H9 (cell line): ENCODE measurements around the gene VDR. TPM values are rescaled to one million over a fixed set of nuclear protein-coding genes. Genes with fewer than 3 reads are reported as not detected.

Experiments used
- DNase-seq: peaks from one replicate; pipeline ENCODE4 v3.0.0-alpha.2; 2017
- H2AFZ ChIP-seq: one replicate; pipeline ENCODE4 v1.6.1; 2013; ENCODE audit warnings: mild to moderate bottlenecking, low read length, control low read depth, moderate library complexity
- H2AK5ac ChIP-seq: 2 replicates; pipeline ENCODE4 v1.6.1; 2013; ENCODE audit warnings: low read length, control low read depth, mixed read lengths; ENCODE audit not compliant: insufficient read length
- H2BK120ac ChIP-seq: one replicate; pipeline ENCODE4 v1.6.1; 2013; ENCODE audit warnings: low read depth, mild to moderate bottlenecking, low read length, control low read depth, inconsistent platforms; ENCODE audit not compliant: poor library complexity, severe bottlenecking
- H2BK12ac ChIP-seq: 2 replicates; pipeline ENCODE4 v1.6.1; 2013; ENCODE audit warnings: low read length, control low read depth, mixed read lengths, low read depth; ENCODE audit not compliant: insufficient read length
- H2BK15ac ChIP-seq: 2 replicates; pipeline ENCODE4 v1.6.1; 2013; ENCODE audit warnings: low read depth, low read length, control low read depth
- H2BK20ac ChIP-seq: one replicate; pipeline ENCODE4 v1.6.1; 2013; ENCODE audit warnings: low read depth, mild to moderate bottlenecking, low read length, control low read depth, inconsistent platforms; ENCODE audit not compliant: poor library complexity, severe bottlenecking
- H2BK5ac ChIP-seq: 2 replicates; pipeline ENCODE4 v1.6.1; 2013; ENCODE audit warnings: low read length, control low read depth, mixed read lengths; ENCODE audit not compliant: insufficient read length
- H3K14ac ChIP-seq: 2 replicates; pipeline ENCODE4 v1.6.1; 2013; ENCODE audit warnings: low read length, control low read depth; ENCODE audit not compliant: insufficient read depth
- H3K18ac ChIP-seq: 2 replicates; pipeline ENCODE4 v1.6.1; 2013; ENCODE audit warnings: low read depth, mild to moderate bottlenecking, mixed read lengths, low read length, control low read depth; ENCODE audit not compliant: insufficient read length
- H3K23ac ChIP-seq: 2 replicates; pipeline ENCODE4 v1.6.1; 2013; ENCODE audit warnings: low read length, control low read depth, mixed read lengths, low read depth; ENCODE audit not compliant: insufficient read length
- H3K23me2 ChIP-seq: 2 replicates; pipeline ENCODE4 v1.6.1; 2013; ENCODE audit warnings: low read depth, mild to moderate bottlenecking, mixed read lengths, low read length, control low read depth; ENCODE audit not compliant: insufficient read length, poor library complexity, severe bottlenecking
- H3K27ac ChIP-seq: 2 replicates; pipeline ENCODE4 v1.5.1; 2013; ENCODE audit warnings: low read length, control low read depth, mixed read lengths, low read depth; ENCODE audit not compliant: insufficient read length
- H3K27me3 ChIP-seq: 2 replicates; pipeline ENCODE4 v1.6.1; 2013; ENCODE audit warnings: low read length, control low read depth, inconsistent platforms; ENCODE audit not compliant: insufficient read depth
- H3K4ac ChIP-seq: 2 replicates; pipeline ENCODE4 v1.6.1; 2013; ENCODE audit warnings: low read depth, mild to moderate bottlenecking, control low read depth, inconsistent platforms, low read length, moderate library complexity
- H3K4me1 ChIP-seq: 2 replicates; pipeline ENCODE4 v1.6.1; 2013; ENCODE audit warnings: low read length, control low read depth, inconsistent platforms; ENCODE audit not compliant: insufficient read depth
- H3K4me2 ChIP-seq: 2 replicates; pipeline ENCODE4 v1.6.1; 2013; ENCODE audit warnings: low read length, control low read depth, mixed read lengths; ENCODE audit not compliant: insufficient read length, insufficient read depth
- H3K56ac ChIP-seq: 2 replicates; pipeline ENCODE4 v1.6.1; 2013; ENCODE audit warnings: low read depth, mild to moderate bottlenecking, mixed read lengths, low read length, control low read depth; ENCODE audit not compliant: insufficient read length
- H3K79me1 ChIP-seq: 2 replicates; pipeline ENCODE4 v1.6.1; 2013; ENCODE audit warnings: low read depth, mild to moderate bottlenecking, moderate library complexity, low read length, control low read depth, inconsistent platforms; ENCODE audit not compliant: insufficient read depth, poor library complexity, severe bottlenecking
- H3K79me2 ChIP-seq: 2 replicates; pipeline ENCODE4 v1.6.1; 2013; ENCODE audit warnings: low read length, control low read depth, inconsistent platforms; ENCODE audit not compliant: insufficient read depth
- H3K9ac ChIP-seq: 2 replicates; pipeline ENCODE4 v1.6.1; 2013; ENCODE audit warnings: low read length, control low read depth, mixed read lengths; ENCODE audit not compliant: insufficient read length; ENCODE audit errors: extremely low read depth
- H3K9me3 ChIP-seq: one replicate; pipeline ENCODE4 v1.6.1; 2013; ENCODE audit warnings: low read depth, low read length, inconsistent platforms; ENCODE audit not compliant: control insufficient read depth
- H3T11ph ChIP-seq: one replicate; pipeline ENCODE4 v1.6.1; 2013; ENCODE audit warnings: mild to moderate bottlenecking, low read length, control low read depth, inconsistent platforms
- H4K20me1 ChIP-seq: one replicate; pipeline ENCODE4 v1.6.1; 2013; ENCODE audit not compliant: control insufficient read depth, insufficient read length, insufficient read depth
- H4K5ac ChIP-seq: 2 replicates; pipeline ENCODE4 v1.6.1; 2013; ENCODE audit warnings: low read depth, mild to moderate bottlenecking, mixed read lengths, low read length, control low read depth; ENCODE audit not compliant: insufficient read length
- H4K8ac ChIP-seq: replicated peaks from 2 replicates; pipeline ENCODE4 v1.6.1; 2013; ENCODE audit warnings: low read length, control low read depth, mixed read lengths, low read depth; ENCODE audit not compliant: insufficient read length
- H4K91ac ChIP-seq: 2 replicates; pipeline ENCODE4 v1.6.1; 2013; ENCODE audit warnings: low read depth, mild to moderate bottlenecking, moderate library complexity, mixed read lengths, low read length, control low read depth; ENCODE audit not compliant: insufficient read length
- H3K27ac Mint-ChIP-seq, 3 experiments: 2 replicates in 2 of 3; 3 replicates in 1 of 3; pipeline ENCODE4 v1.8.0; 2020 to 2021; ENCODE audit warnings: mixed read lengths in 3 of 3, mild to moderate bottlenecking in 1 of 3, moderate library complexity in 1 of 3
- H3K27me3 Mint-ChIP-seq: 2 replicates; pipeline ENCODE4 v1.8.0; 2021; ENCODE audit warnings: low read depth, mild to moderate bottlenecking, moderate library complexity, mixed read lengths
- H3K36me3 Mint-ChIP-seq, 3 experiments: 2 replicates in 2 of 3; 3 replicates in 1 of 3; pipeline ENCODE4 v1.8.0; 2020 to 2021; ENCODE audit warnings: low read depth in 3 of 3, mixed read lengths in 3 of 3; ENCODE audit not compliant: insufficient read depth in 1 of 3
- H3K4me1 Mint-ChIP-seq, 2 experiments: 2 replicates each; pipeline ENCODE4 v1.8.0; 2020; ENCODE audit warnings: mixed read lengths in 2 of 2
- H3K4me3 Mint-ChIP-seq, 2 experiments: 2 replicates in 1 of 2; 3 replicates in 1 of 2; pipeline ENCODE4 v1.8.0; 2020 to 2021; ENCODE audit warnings: mild to moderate bottlenecking in 2 of 2, mixed read lengths in 2 of 2, moderate library complexity in 1 of 2
- H3K9me3 Mint-ChIP-seq, 2 experiments: 2 replicates in 1 of 2; 3 replicates in 1 of 2; pipeline ENCODE4 v1.8.0; 2020; ENCODE audit warnings: mild to moderate bottlenecking in 2 of 2, mixed read lengths in 2 of 2, moderate library complexity in 1 of 2
- CTCF ChIP-seq: fragments of 200-600 bp; sonication (generic); conservative IDR thresholded peaks from 3 replicates; pipeline ENCODE4 v1.8.0; 2021; ENCODE audit warnings: antibody characterized with exemption, mild to moderate bottlenecking
- whole genome bisulfite sequencing: extraction: QIAGEN DNeasy Blood & Tissue Kit; methylation state at CpG from one replicate; pipeline ENCODE4 v1.1.7; 2013; ENCODE audit warnings: missing lambda C conversion rate, low lambda C conversion rate, mixed read lengths; ENCODE audit not compliant: insufficient read length; ENCODE audit errors: extremely low coverage; 5-methylcytosine and 5-hydroxymethylcytosine counted together
- total RNA-seq: library from RNA; stranded (reverse); gene quantifications from 2 replicates; pipeline ENCODE4 v1.2.1, GENCODE V29; 2021

The VDR gene
- total RNA-seq, 1 experiment from 2014 or later: 0.61 TPM

- Histone ChIP-seq H4K5ac (no peak overlapping the region), H3K27ac (no peak overlapping the region), H3K4me1 (no peaks in the 10 kb centered on the region), H2BK120ac (no peak overlapping the region), H3K9ac (no peak overlapping the region), H4K91ac (no peak overlapping the region), H3K14ac (no peak overlapping the region), H2BK12ac (no peak overlapping the region), H4K8ac (no peak overlapping the region), H2AFZ (no peak overlapping the region), H3K23ac (no peak overlapping the region), H3K79me2 (no peaks in the 10 kb centered on the region), H2AK5ac (no peak overlapping the region), H2BK15ac (no peak overlapping the region), H2BK20ac (no peak overlapping the region), H4K20me1 (no peaks in the 10 kb centered on the region), H3K56ac (no peak overlapping the region), H3K23me2 (peaks cover 12% of the 10 kb centered on the region), H3K18ac (no peak overlapping the region), H3K4me2 (peak overlapping the region; percentile 48), H2BK5ac (no peak overlapping the region), H3K27me3 (peaks cover 26% of the 10 kb centered on the region; the same call in 1 of the 2 replicates), H3K4ac (no peak overlapping the region), H3K79me1 (no peaks in the 10 kb centered on the region), H3T11ph (no peak overlapping the region), H3K9me3 (no peaks in the 10 kb centered on the region)
- TF ChIP-seq CTCF: no peak
- H3K4me1 Mint-ChIP-seq: peaks cover 16 to 17% of the 10 kb centered on the region in 2 experiments
- H3K9me3 Mint-ChIP-seq: no peaks in the 10 kb centered on the region
- no peak overlapping the region for H3K27ac Mint-ChIP-seq
- H3K36me3 Mint-ChIP-seq: no peaks in the 10 kb centered on the region
- peaks cover 95% of the 10 kb centered on the region for H3K27me3 Mint-ChIP-seq
- peak overlapping the region; percentile 68 to 72 for H3K4me3 Mint-ChIP-seq
- DNase-seq: peak; percentile 53
- no CpG with 5 or more reads among the region's 7 CpGs for WGBS
These were observed 674 bp downstream of the VDR start for GRCh38 chr12:47903927-47904712.
